Measurements from ENCODE around the gene CHAMP1.

CHAMP1 gene

GRCh38 chr13:114299604-114300305 lies 14.5 kb upstream of the CHAMP1 start:
- DNase-seq = no peak
- peaks cover 36 to 74% (median 72%) of the 10 kb centered on the region in 3 donors for H3K36me3 ChIP-seq
- no peak overlapping the region for H3K27ac ChIP-seq
- H3K4me1 ChIP-seq = no peaks in the 10 kb centered on the region
- H3K9me3 ChIP-seq = no peaks in the 10 kb centered on the region
- TF ChIP-seq CTCF (IDR thresholded peaks at IDR 0.05) = no peak
- intact Hi-C loops (cut with DNase I; ENCODE audit: low total_unique reads) = no loop called here
- no peaks in the 10 kb centered on the region for H3K27me3 ChIP-seq
- H3K4me3 ChIP-seq = no peak overlapping the region

GRCh38 chr13:114303700-114304327 lies 10.5 kb upstream of the CHAMP1 start:
- no peaks in the 10 kb centered on the region for H3K27me3 ChIP-seq

GRCh38 chr13:114304346-114305034 lies 9.8 kb upstream of the CHAMP1 start:
- no peaks in the 10 kb centered on the region for H3K4me1 ChIP-seq
- no peaks in the 10 kb centered on the region for H3K9me3 ChIP-seq
- no peak overlapping the region for H3K4me3 ChIP-seq
- no peak overlapping the region for H3K27ac ChIP-seq
- no peak for TF ChIP-seq CTCF (IDR thresholded peaks at IDR 0.05)
- intact Hi-C loops (cut with DNase I; ENCODE audit: low total_unique reads) = no loop called here
- no peak for DNase-seq
- no peaks in the 10 kb centered on the region for H3K27me3 ChIP-seq
- H3K36me3 ChIP-seq = peaks cover 49 to 68% (median 68%) of the 10 kb centered on the region in 3 donors

More at GRCh38 chr13:114303700-114304327, 10.5 kb upstream of the CHAMP1 start:
- Histone ChIP-seq H3K4me3 (no peak overlapping the region), H3K36me3 (peaks cover 55 to 75% (median 71%) of the 10 kb centered on the region in 3 donors), H3K9me3 (no peaks in the 10 kb centered on the region), H3K27ac (no peak overlapping the region), H3K4me1 (no peaks in the 10 kb centered on the region)
- no peak for DNase-seq
- intact Hi-C loops (cut with DNase I; ENCODE audit: low total_unique reads) = no loop called here
- TF ChIP-seq CTCF (IDR thresholded peaks at IDR 0.05) = no peak

- intact Hi-C loops (cut with DNase I; ENCODE audit: low total_unique reads) = no loop called here
- H3K9me3 ChIP-seq = no peaks in the 10 kb centered on the region
- no peak for TF ChIP-seq CTCF (IDR thresholded peaks at IDR 0.05)
- DNase-seq = no peak
- H3K36me3 ChIP-seq = peaks cover 23 to 24% (median 23%) of the 10 kb centered on the region in 3 donors
- no peaks in the 10 kb centered on the region for H3K27me3 ChIP-seq
- no peak overlapping the region for H3K4me3 ChIP-seq
- H3K4me1 ChIP-seq = peaks cover 0 to 6% (median 4%) of the 10 kb centered on the region in 4 donors
- H3K27ac ChIP-seq = no peak overlapping the region
Measured at GRCh38 chr13:114309086-114309485, 5.2 kb upstream of the CHAMP1 start.

- Histone ChIP-seq H3K4me3 (no peak overlapping the region), H3K36me3 (peaks cover 15 to 18% (median 17%) of the 10 kb centered on the region in 3 donors), H3K27ac (no peak overlapping the region), H3K4me1 (peaks cover 0 to 6% (median 4%) of the 10 kb centered on the region in 4 donors), H3K27me3 (no peaks in the 10 kb centered on the region), H3K9me3 (no peaks in the 10 kb centered on the region)
- intact Hi-C loops (cut with DNase I; ENCODE audit: low total_unique reads) = no loop called here
- TF ChIP-seq CTCF (IDR thresholded peaks at IDR 0.05) = no peak
- DNase-seq = no peak
Measured at GRCh38 chr13:114309806-114310410, 4.4 kb upstream of the CHAMP1 start.
